ENCODE results near the gene AGPAT3.

The AGPAT3 gene

DNA sequence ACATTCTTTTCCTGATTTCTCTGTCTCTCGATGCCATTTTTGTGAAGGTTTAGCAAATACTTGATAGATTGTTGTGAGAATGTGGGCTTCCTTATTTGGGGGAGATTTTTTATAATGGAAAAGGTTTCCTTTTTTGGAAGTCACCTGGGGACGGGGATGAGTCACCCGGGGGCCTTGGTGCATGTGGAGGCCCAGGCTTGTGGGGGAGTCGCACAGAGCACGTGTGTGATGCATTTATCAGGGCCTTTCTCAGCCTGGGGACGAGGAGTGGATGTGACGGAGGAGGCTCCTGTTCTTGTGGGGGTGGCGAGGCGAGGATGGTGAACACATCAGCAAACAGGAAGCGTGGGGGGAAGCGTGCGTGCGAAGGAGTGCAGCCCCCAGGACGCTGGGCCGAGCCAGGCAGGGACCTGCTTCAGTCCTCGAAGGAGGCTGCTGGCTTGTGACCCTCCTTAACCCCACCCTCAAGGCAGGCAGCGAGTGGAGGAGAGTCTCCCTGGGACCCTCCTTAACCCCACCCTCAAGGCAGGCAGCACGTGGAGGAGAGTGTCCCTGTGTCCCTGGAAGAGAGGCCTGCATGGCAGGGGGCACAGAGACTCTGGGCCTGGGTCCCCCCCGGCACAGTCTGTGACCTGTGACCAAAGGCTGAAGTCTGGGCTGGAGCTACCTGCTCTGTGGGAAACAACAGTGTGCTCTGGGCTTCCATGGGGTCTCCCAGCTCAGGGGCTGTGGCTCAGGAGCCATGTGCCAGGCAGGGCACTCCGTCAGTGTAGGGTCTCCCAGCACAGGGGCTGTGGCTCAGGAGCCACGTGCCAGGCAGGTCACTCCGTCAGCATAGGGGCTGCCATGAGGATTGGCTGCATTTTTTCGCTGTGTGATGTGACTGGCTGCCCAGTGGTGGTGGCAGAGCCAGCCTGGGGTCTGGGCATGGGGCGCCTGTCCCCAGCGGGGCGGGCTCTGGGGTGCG is 57.2 kb downstream of the AGPAT3 start:
- H3K4me3 Mint-ChIP-seq: peak overlapping the region; percentile 25
- no peaks in the 10 kb centered on the region for H3K27me3 Mint-ChIP-seq
- peak overlapping the region; percentile 98 for H3K27ac Mint-ChIP-seq
- no peaks in the 10 kb centered on the region for H3K9me3 Mint-ChIP-seq
- peaks cover 25% of the 10 kb centered on the region for H3K36me3 Mint-ChIP-seq (ENCODE audit: low read depth)
- H3K4me1 Mint-ChIP-seq (ENCODE audit: low read depth): peaks cover 69% of the 10 kb centered on the region

DNA sequence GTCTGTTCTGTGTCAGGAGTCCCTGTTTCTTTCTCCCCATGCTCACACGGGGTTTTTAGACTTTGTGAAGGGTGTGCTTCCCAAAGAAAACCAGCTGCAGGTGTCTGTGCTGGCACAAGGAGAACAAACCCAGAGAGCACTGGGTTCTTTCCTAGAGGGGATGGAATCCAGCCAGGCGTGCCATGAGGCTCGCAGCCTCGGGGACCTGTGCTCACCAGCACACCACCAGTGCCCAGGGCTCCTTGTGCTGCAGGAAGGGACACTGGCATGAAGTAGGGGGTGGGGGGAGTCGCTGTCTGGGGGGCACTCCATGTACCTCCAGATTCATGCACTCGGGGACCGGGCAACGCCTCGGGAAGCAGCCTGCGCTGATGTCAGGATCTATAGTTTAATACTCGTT is 57.9 kb downstream of the AGPAT3 start:
- H3K9me3 Mint-ChIP-seq: no peaks in the 10 kb centered on the region
- H3K4me1 Mint-ChIP-seq (ENCODE audit: low read depth): peaks cover 65% of the 10 kb centered on the region
- peaks cover 25% of the 10 kb centered on the region for H3K36me3 Mint-ChIP-seq (ENCODE audit: low read depth)
- H3K27ac Mint-ChIP-seq: peak overlapping the region; percentile 98
- H3K27me3 Mint-ChIP-seq: no peaks in the 10 kb centered on the region
- no peak overlapping the region for H3K4me3 Mint-ChIP-seq

GRCh38 chr21:43923391-43923790 is 58.4 kb downstream of the AGPAT3 start:
- H3K27me3 Mint-ChIP-seq: no peaks in the 10 kb centered on the region
- no peak overlapping the region for H3K4me3 Mint-ChIP-seq
- peaks cover 61% of the 10 kb centered on the region for H3K4me1 Mint-ChIP-seq (ENCODE audit: low read depth)
- no peaks in the 10 kb centered on the region for H3K9me3 Mint-ChIP-seq
- H3K27ac Mint-ChIP-seq: no peak overlapping the region
- peaks cover 21% of the 10 kb centered on the region for H3K36me3 Mint-ChIP-seq (ENCODE audit: low read depth)

- Mint-ChIP-seq H3K4me3 (no peak overlapping the region), H3K9me3 (no peaks in the 10 kb centered on the region), H3K4me1 (ENCODE audit: low read depth) (peaks cover 49% of the 10 kb centered on the region), H3K36me3 (ENCODE audit: low read depth) (peaks cover 14% of the 10 kb centered on the region), H3K27ac (peak overlapping the region; percentile 26), H3K27me3 (no peaks in the 10 kb centered on the region)
Observed at GRCh38 chr21:43924421-43925095, 59.5 kb downstream of the AGPAT3 start.

DNA sequence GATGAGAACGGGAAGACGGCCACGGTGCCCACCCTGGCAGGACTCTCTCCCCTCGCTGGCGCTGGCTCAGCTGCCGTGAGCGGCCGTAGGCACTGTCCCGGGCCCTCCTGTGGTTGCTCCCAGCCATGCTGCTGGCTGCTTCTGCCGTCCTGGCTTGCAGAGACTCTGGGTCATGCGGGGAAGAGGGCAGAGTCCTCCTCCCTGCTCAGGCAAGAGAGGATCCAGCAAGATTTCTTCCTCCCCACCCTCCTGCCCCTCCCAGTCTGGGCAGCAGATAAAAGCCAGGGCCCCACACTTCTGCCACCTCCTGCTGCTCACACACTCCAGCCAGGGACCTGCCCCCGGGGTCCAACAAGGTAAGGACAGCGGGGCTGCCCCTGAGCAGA is 60.1 kb downstream of the AGPAT3 start:
- Mint-ChIP-seq H3K9me3 (no peaks in the 10 kb centered on the region), H3K4me1 (ENCODE audit: low read depth) (peaks cover 44% of the 10 kb centered on the region), H3K4me3 (no peak overlapping the region), H3K36me3 (ENCODE audit: low read depth) (peaks cover 13% of the 10 kb centered on the region), H3K27ac (peak overlapping the region; percentile 8), H3K27me3 (no peaks in the 10 kb centered on the region)

GRCh38 chr21:43925609-43926008 is 60.6 kb downstream of the AGPAT3 start:
- no peak overlapping the region for H3K27ac Mint-ChIP-seq
- H3K4me3 Mint-ChIP-seq: no peak overlapping the region
- H3K36me3 Mint-ChIP-seq (ENCODE audit: low read depth): peaks cover 13% of the 10 kb centered on the region
- H3K9me3 Mint-ChIP-seq: no peaks in the 10 kb centered on the region
- H3K27me3 Mint-ChIP-seq: no peaks in the 10 kb centered on the region
- peaks cover 39% of the 10 kb centered on the region for H3K4me1 Mint-ChIP-seq (ENCODE audit: low read depth)

DNA sequence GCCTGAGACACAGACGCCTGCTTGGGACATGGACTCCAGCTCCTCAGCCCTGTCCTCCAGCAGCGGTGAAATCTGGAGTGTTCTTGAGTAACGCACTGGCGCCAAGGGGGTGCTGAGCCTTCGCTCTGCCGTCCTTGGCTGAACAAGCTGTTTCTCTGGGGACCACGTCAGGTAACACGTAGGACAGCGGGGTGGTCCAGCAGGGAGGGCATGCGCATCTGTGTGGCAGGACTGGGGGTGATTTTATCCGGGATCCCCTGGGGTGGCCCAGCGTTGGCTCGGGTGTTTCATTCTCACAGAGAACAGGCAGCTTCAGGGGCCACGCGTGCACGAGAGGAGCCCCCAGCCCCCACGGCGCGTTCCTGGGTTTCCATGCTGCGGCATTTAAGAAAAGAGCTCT is 61.2 kb downstream of the AGPAT3 start:
- peaks cover 13% of the 10 kb centered on the region for H3K36me3 Mint-ChIP-seq (ENCODE audit: low read depth)
- no peaks in the 10 kb centered on the region for H3K27me3 Mint-ChIP-seq
- H3K4me3 Mint-ChIP-seq: no peak overlapping the region
- no peak overlapping the region for H3K27ac Mint-ChIP-seq
- peaks cover 33% of the 10 kb centered on the region for H3K4me1 Mint-ChIP-seq (ENCODE audit: low read depth)
- H3K9me3 Mint-ChIP-seq: no peaks in the 10 kb centered on the region

DNA sequence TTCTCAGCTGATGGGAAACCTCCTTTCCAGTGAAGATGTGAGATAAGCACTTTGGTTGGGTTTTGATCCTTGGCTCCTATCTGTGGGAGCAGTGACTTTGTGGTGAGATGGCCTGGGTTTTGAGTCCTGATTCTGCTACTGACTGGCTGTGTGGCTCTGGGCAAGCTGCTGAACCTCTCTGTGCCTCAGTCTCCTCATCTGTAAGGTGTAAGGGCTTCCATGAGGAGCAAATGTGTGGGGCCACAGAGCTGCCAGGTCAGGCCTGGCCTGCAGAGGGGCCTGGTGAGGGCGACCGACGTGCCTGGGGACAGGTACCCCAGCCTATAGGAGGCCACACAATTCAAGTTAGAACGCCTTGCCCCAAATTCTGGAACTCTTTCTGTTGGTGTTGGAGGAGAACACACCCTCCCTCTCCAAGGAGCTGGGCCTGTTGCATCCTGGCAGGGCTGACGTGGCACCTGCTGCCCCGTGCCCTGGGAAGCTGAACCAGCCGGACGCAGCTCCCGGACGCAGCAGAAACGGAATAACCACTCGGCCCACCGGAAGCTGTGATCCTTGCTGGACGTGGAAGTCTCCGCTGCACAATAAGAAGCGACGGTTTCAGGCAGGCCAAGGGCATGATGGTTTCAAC is 62.7 kb downstream of the AGPAT3 start:
- peaks cover 18% of the 10 kb centered on the region for H3K4me1 Mint-ChIP-seq (ENCODE audit: low read depth)
- H3K4me3 Mint-ChIP-seq: no peak overlapping the region
- no peak overlapping the region for H3K27ac Mint-ChIP-seq
- no peaks in the 10 kb centered on the region for H3K27me3 Mint-ChIP-seq
- peaks cover 6% of the 10 kb centered on the region for H3K36me3 Mint-ChIP-seq (ENCODE audit: low read depth)
- H3K9me3 Mint-ChIP-seq: no peaks in the 10 kb centered on the region

DNA sequence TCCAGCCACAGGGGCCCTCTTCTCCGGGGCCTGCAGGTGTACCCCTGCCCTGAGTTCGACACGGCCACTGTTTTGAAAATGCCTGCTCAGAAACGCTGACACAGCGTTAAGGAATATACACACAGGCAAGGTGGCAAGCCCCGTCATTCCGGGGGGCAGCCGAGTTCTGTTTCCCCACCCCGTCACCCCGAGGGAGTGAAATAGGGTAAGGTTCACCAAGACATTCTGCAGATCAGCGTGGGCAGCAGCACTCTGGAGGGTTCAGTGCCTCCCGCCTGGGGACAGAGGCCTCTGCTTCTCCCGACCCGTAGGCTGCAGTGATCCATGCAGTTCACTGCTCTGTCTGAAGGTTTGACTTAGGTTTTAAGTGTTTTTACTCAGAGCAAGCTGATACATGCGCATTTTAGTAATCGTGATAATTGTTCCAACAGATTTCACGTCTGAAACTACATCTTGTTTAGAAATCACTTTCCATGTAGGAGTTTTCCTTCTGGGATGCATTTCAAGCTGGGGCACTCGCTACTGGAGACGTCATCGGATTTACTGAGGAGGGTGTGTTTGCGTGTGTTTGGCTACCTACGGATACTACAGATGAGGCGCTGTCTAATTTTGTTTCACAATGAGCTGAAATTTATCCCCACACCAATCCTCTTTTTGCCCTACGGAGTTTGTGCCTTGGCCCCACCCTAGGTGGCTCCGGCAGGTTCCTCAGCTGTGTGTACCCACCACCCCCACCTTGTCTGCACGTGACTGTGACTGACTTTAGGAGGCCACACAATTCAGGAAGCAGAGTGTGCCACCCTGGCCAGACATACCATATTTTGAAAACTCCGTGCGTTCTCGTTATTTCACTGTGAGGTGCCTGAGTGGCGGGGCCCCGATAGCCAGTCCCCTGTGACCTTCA is 63.5 kb downstream of the AGPAT3 start:
- no peaks in the 10 kb centered on the region for H3K27me3 Mint-ChIP-seq
- H3K4me3 Mint-ChIP-seq: no peak overlapping the region
- peaks cover 12% of the 10 kb centered on the region for H3K4me1 Mint-ChIP-seq (ENCODE audit: low read depth)
- peaks cover 8% of the 10 kb centered on the region for H3K36me3 Mint-ChIP-seq (ENCODE audit: low read depth)
- H3K27ac Mint-ChIP-seq: no peak overlapping the region
- no peaks in the 10 kb centered on the region for H3K9me3 Mint-ChIP-seq

DNA sequence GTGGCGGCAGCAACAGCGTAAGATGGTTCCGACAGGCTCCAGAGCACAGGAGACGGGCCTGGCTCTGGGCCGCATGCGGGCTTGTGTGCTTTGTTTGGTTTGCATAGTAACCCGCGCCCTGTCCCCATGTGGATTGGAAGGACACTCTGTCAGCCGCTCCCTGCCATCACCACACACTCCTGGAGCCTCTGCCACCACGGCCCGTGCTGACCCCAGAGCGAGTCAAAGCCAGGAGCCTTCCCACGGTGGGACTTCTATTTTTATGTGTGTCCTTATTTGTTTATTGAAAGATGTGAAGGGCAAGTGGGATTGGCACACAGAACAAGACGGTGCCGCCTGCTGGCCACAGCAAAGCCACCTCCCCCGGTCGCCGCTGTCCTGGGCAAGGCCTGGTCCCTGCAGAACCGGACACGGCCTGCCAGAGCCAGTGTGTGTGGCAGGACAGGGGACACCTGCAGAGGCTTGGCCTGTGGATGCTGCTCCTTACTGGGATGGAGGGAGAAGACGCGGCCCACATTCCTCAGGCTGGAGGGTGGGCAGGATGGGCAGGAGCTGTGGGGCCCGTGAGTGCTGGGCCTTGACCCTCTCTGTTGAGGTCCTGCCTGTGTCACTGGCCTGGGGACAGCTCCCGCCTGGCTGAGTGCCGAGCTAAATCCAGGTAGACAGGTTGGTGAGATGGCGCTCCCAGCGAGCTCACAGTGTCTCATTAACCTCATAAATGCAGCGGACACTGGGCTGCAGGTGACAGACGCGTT is 64.4 kb downstream of the AGPAT3 start:
- peaks cover 5% of the 10 kb centered on the region for H3K36me3 Mint-ChIP-seq (ENCODE audit: low read depth)
- no peaks in the 10 kb centered on the region for H3K27me3 Mint-ChIP-seq
- H3K9me3 Mint-ChIP-seq: no peaks in the 10 kb centered on the region
- peaks cover 7% of the 10 kb centered on the region for H3K4me1 Mint-ChIP-seq (ENCODE audit: low read depth)
- no peak overlapping the region for H3K4me3 Mint-ChIP-seq
- H3K27ac Mint-ChIP-seq: no peak overlapping the region

DNA sequence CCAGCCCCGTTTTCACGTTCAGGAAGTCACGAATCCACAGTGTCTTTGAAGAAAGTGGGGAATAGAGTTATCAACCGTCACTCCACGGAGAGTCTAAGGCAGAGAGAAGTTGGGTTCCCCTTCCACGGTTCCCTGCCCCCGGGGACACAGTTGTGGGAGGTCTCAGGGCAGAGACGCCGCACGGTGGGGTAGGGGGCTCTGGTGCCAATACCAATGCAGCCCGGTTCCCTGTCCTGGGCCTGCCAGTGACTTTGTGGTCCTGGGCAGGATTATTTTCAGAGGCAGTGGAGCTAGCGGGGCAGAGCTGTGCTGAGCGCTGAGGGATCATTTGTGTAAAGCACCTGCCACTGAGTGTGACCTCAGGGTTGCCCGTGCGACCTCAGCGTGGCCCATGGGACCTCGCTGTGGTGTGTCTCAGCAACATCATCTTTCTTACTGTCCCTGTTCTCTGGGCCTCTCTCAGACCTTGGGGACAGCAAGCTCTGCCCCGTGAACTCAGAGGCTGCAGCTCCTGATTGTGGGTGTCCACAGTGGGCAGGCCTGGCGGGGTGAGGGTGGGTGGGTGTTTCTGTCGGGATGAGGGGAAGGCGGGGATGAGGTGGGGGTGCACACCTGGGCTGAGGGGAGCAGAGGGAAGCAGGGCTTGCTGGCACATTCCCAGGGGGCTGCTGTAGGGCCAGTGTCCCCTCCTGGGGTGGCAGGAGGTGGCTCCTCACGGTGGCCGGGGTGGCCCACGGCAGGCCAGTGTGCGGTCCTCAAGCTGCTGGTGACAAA is 65.2 kb downstream of the AGPAT3 start:
- no peaks in the 10 kb centered on the region for H3K27me3 Mint-ChIP-seq
- H3K4me3 Mint-ChIP-seq: no peak overlapping the region
- no peak overlapping the region for H3K27ac Mint-ChIP-seq
- peaks cover 4% of the 10 kb centered on the region for H3K4me1 Mint-ChIP-seq (ENCODE audit: low read depth)
- H3K9me3 Mint-ChIP-seq: no peaks in the 10 kb centered on the region
- peaks cover 5% of the 10 kb centered on the region for H3K36me3 Mint-ChIP-seq (ENCODE audit: low read depth)

DNA sequence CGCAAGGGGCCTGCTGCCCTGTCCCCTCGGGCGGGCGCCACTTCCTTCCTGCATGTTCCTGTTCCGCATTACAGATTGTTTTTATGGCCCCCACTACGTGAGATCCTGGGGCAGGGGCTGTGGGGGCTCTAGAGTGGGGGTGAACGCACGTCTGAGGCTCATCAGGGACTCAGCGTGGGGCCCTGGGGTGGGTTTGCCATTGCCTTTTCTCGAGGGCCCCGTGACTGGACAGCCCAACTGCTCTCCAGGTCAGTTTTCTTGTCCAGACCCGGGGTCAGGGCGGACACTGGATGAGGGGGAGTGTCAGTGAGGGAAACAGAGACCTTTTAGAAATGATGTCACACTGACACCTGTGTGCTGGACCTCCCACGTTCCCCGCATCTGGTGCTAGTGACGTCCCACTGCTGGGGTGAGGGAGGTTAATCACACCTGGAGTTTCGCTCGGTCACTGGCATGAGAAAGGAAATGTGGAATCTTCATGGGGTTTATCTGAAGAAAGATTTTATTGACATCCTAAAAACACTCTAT is 65.9 kb downstream of the AGPAT3 start:
- peaks cover 5% of the 10 kb centered on the region for H3K36me3 Mint-ChIP-seq (ENCODE audit: low read depth)

GRCh38 chr21:43931489-43931888 is 66.5 kb downstream of the AGPAT3 start:
- H3K9me3 Mint-ChIP-seq: no peaks in the 10 kb centered on the region
- H3K4me3 Mint-ChIP-seq: no peak overlapping the region
- no peaks in the 10 kb centered on the region for H3K4me1 Mint-ChIP-seq (ENCODE audit: low read depth)
- H3K36me3 Mint-ChIP-seq (ENCODE audit: low read depth): peaks cover 5% of the 10 kb centered on the region
- no peaks in the 10 kb centered on the region for H3K27me3 Mint-ChIP-seq
- H3K27ac Mint-ChIP-seq: no peak overlapping the region

More for the DNA sequence above, 65.9 kb downstream of the AGPAT3 start:
- H3K4me1 Mint-ChIP-seq (ENCODE audit: low read depth): no peaks in the 10 kb centered on the region
- H3K9me3 Mint-ChIP-seq: no peaks in the 10 kb centered on the region
- H3K27me3 Mint-ChIP-seq: no peaks in the 10 kb centered on the region
- H3K4me3 Mint-ChIP-seq: no peak overlapping the region
- no peak overlapping the region for H3K27ac Mint-ChIP-seq

Data from stimulated activated naive CD8-positive, alpha-beta T cell treated with anti-CD3 and anti-CD28 coated beads, Interleukin-15, Interleukin-2, amounts not matched to agents 100 ng/mL and 50 ng/mL, for 24 hours (primary cell).